ENCODE measurements around the gene HIVEP1. TPM values are rescaled to one million over a fixed set of nuclear protein-coding genes. Genes with fewer than 3 reads are reported as not detected.

HIVEP1 gene
- total RNA-seq = 10 to 100 TPM; 29.1 to 30.1 TPM

DNA sequence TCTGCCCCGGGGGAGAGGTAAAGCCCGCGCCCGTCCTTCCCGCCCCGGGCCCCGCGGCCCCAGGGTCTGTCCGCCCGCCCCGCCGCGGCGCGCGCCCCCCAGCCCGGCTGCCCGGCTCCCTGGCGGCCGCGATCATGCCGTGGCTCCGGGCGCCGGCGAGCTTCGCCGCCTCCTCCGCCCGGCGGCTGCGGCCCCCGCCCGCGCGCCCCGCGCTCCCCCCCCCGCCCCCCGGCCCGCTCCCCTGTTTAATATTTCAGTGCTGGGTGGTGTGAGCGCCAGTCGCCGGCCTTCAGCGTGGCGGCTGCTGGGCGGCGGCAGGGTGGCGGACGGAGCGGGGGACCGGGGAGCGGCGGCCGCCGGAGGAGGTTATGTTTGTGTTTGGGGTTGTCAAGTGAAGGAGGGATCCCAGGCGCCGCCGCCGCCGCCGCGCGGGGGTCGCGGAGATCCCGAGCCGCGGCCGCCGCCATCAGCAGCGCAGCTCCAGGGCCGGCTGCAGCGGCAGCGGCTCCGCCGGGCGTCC, at the start of gene HIVEP1:
Gene HIVEP1, plus strand, starts transcription at position 275 of the 520 bp plus-strand sequence. CDS start 3,317 bp downstream, outside the sequence.
- peak within 1 kb of the TSS; percentile 99 for H3K4me3 Mint-ChIP-seq
- POLR2A ChIA-PET = interaction anchor here (0.9 to 1.6 kb wide), 5 partner anchors 20 to 298 kb away, joined by 3 to 6 read pairs (median 5); no protein-coding TSS in a partner anchor
- H3K36me3 Mint-ChIP-seq = peaks cover 25% of the 10 kb centered on the region
- peak within 1 kb of the TSS; percentile 100 for H3K27ac Mint-ChIP-seq
- ATAC-seq (ENCODE audit: low read depth) = no peak
- no peak for DNase-seq
- no peaks in the 10 kb centered on the region for H3K27me3 Mint-ChIP-seq
- H3K9me3 Mint-ChIP-seq = peaks cover 10% of the 10 kb centered on the region
- peaks cover 30% of the 10 kb centered on the region for H3K4me1 Mint-ChIP-seq

DNA sequence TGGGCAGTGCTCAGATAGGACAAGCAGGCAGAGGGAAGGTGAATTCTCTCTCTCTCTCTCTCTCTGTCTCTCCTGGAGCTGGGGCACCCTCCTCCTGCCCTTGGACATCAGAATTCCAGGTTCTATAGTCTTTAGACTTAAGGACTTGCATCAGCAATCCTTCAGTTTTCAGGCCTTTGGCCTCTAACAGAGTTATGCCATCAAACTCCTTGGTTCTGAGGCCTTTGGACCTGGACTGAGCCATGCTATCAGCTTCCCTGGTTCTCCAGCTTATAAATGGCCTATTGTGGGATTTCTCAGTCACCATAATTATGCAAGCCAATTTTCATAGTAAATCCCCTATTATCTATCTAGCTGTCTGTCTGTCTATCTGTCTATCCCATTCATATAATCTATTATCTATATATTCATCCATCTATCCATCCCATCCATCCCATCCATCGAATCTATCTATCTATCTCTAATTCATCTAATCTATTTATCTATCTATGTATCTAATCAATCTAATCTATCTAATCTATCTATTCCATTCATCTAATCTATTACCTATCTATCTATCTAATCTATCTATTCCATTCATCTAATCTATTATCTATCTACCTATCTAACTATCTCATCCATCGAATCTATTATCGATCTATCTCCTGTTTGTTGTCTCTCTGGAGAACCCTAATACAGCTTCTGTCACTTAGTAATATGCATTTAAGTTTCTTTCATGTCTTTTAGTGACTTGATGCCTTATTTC, 48.2 kb upstream of the HIVEP1 start:
- DNase-seq (no peak), ATAC-seq (ENCODE audit: low read depth) (no peak)
- no peaks in the 10 kb centered on the region for H3K36me3 Mint-ChIP-seq
- POLR2A ChIA-PET = no interaction called here
- H3K27ac Mint-ChIP-seq = no peak overlapping the region
- H3K27me3 Mint-ChIP-seq = no peaks in the 10 kb centered on the region
- peaks cover 4% of the 10 kb centered on the region for H3K9me3 Mint-ChIP-seq
- no peak overlapping the region for H3K4me3 Mint-ChIP-seq
- H3K4me1 Mint-ChIP-seq = no peaks in the 10 kb centered on the region

GRCh38 chr6:11964729-11965335, 47.3 kb upstream of the HIVEP1 start:
- POLR2A ChIA-PET = no interaction called here
- H3K36me3 Mint-ChIP-seq = no peaks in the 10 kb centered on the region
- H3K9me3 Mint-ChIP-seq = peaks cover 4% of the 10 kb centered on the region
- H3K4me1 Mint-ChIP-seq = peaks cover 2% of the 10 kb centered on the region
- H3K27me3 Mint-ChIP-seq = no peaks in the 10 kb centered on the region
- ATAC-seq (ENCODE audit: low read depth) = no peak
- H3K27ac Mint-ChIP-seq = no peak overlapping the region
- H3K4me3 Mint-ChIP-seq = no peak overlapping the region
- no peak for DNase-seq

- peaks cover 4% of the 10 kb centered on the region for H3K9me3 Mint-ChIP-seq
- H3K27me3 Mint-ChIP-seq = no peaks in the 10 kb centered on the region
- DNase-seq (no peak), ATAC-seq (ENCODE audit: low read depth) (no peak)
- H3K4me3 Mint-ChIP-seq = no peak overlapping the region
- peaks cover 2% of the 10 kb centered on the region for H3K4me1 Mint-ChIP-seq
- POLR2A ChIA-PET = no interaction called here
- no peaks in the 10 kb centered on the region for H3K36me3 Mint-ChIP-seq
- H3K27ac Mint-ChIP-seq = no peak overlapping the region
Observed at GRCh38 chr6:11965499-11965898, 46.6 kb upstream of the HIVEP1 start.

DNA sequence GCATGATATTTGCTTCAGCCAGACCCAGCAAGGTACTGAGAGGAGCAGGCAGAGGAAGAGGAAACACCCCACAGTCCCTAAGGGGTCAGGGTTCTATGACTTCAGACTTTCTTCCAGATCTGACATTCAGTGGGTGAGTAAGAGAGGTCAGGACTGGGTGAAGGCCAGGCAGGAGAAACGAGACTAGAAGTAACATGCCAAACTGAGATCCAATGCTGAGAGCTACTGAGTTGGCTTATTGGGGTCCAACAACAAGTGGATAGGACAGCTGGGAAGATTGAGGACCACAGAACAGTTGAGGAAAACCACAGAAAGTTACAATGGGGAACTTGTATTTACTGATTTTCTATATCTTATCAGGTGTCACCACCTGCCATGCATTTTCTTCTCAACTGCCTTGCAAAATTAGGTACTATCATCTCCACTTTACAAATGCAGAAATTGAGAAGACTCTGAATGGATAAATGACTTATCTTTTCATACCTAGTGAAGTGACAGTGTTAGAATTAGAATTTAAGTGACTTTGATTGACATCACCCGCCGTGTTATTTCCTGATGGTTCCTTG, 43.8 kb upstream of the HIVEP1 start:
- no peak overlapping the region for H3K4me3 Mint-ChIP-seq
- peaks cover 5% of the 10 kb centered on the region for H3K4me1 Mint-ChIP-seq

DNA sequence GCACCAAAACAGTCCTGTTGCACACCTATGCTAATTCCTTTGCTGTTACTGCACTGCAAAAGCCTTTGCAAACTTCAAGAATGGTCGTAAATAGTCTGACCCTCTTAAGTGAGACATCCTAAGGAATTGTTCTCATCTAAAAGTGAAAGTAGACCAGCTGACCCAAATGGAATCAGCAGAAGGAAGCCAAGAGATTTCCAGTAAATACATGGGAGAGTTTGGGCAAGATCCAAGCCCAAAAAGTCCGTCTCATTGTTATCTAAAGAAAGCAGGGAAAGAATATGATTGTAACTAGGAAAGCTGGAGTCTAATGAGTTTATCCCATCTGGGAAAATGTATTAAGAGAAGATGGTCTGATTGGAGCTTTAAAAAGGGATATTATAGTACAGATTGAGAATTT, 43.0 kb upstream of the HIVEP1 start:
- POLR2A ChIA-PET = no interaction called here
- DNase-seq (no peak), ATAC-seq (ENCODE audit: low read depth) (no peak)
- Mint-ChIP-seq H3K4me3 (no peak overlapping the region), H3K27ac (no peak overlapping the region), H3K27me3 (no peaks in the 10 kb centered on the region), H3K4me1 (peaks cover 5% of the 10 kb centered on the region), H3K9me3 (no peaks in the 10 kb centered on the region), H3K36me3 (no peaks in the 10 kb centered on the region)

More for the DNA sequence above, 43.8 kb upstream of the HIVEP1 start:
- DNase-seq = no peak
- Mint-ChIP-seq H3K27ac (no peak overlapping the region), H3K9me3 (peaks cover 2% of the 10 kb centered on the region), H3K27me3 (no peaks in the 10 kb centered on the region), H3K36me3 (no peaks in the 10 kb centered on the region)
- no peak for ATAC-seq (ENCODE audit: low read depth)
- POLR2A ChIA-PET = no interaction called here

GRCh38 chr6:11970114-11970513, 42.0 kb upstream of the HIVEP1 start:
- no peak for ATAC-seq (ENCODE audit: low read depth)
- peaks cover 9% of the 10 kb centered on the region for H3K4me1 Mint-ChIP-seq
- no peak overlapping the region for H3K27ac Mint-ChIP-seq

GRCh38 chr6:11971154-11971553, 41.0 kb upstream of the HIVEP1 start:
- Mint-ChIP-seq H3K27me3 (no peaks in the 10 kb centered on the region), H3K36me3 (no peaks in the 10 kb centered on the region), H3K27ac (no peak overlapping the region), H3K4me3 (no peak overlapping the region), H3K4me1 (peaks cover 15% of the 10 kb centered on the region), H3K9me3 (peaks cover 3% of the 10 kb centered on the region)
- ATAC-seq (ENCODE audit: low read depth) = no peak
- no peak for DNase-seq
- POLR2A ChIA-PET = no interaction called here

More at GRCh38 chr6:11970114-11970513, 42.0 kb upstream of the HIVEP1 start:
- Mint-ChIP-seq H3K27me3 (no peaks in the 10 kb centered on the region), H3K4me3 (no peak overlapping the region), H3K36me3 (no peaks in the 10 kb centered on the region), H3K9me3 (peaks cover 2% of the 10 kb centered on the region)
- DNase-seq = no peak
- POLR2A ChIA-PET = no interaction called here

DNA sequence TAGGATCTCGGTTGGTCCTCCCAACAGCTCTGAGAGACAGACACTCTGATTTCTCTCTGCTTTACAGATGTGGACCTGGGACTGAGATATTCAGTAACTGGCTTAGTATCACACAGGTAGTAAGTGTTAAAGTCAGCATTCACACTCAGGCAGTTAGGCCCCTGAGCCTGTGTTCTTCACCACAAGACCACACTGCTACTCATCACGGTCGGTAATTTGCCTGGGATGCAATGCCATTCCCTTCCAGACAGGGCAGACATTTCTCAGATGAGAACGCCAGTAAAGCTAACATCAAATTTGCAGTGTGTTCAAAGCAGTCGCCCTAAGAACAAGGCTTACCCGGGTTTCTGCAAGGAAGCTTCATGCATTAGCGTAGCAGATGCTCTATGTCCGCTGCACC, 39.8 kb upstream of the HIVEP1 start:
- Mint-ChIP-seq H3K27me3 (no peaks in the 10 kb centered on the region), H3K27ac (no peak overlapping the region), H3K9me3 (peaks cover 3% of the 10 kb centered on the region), H3K36me3 (no peaks in the 10 kb centered on the region), H3K4me1 (peaks cover 24% of the 10 kb centered on the region), H3K4me3 (no peak overlapping the region)
- ATAC-seq (ENCODE audit: low read depth) (no peak), DNase-seq (no peak)
- POLR2A ChIA-PET = no interaction called here

GRCh38 chr6:11972806-11973205, 39.3 kb upstream of the HIVEP1 start:
- no peaks in the 10 kb centered on the region for H3K36me3 Mint-ChIP-seq
- no peaks in the 10 kb centered on the region for H3K27me3 Mint-ChIP-seq
- POLR2A ChIA-PET = no interaction called here
- peaks cover 3% of the 10 kb centered on the region for H3K9me3 Mint-ChIP-seq
- H3K4me3 Mint-ChIP-seq = no peak overlapping the region
- DNase-seq (no peak), ATAC-seq (ENCODE audit: low read depth) (no peak)
- H3K27ac Mint-ChIP-seq = no peak overlapping the region
- H3K4me1 Mint-ChIP-seq = peaks cover 25% of the 10 kb centered on the region

- H3K27ac Mint-ChIP-seq = no peak overlapping the region
- ATAC-seq (ENCODE audit: low read depth) (no peak), DNase-seq (no peak)
- peaks cover 3% of the 10 kb centered on the region for H3K9me3 Mint-ChIP-seq
- no peak overlapping the region for H3K4me3 Mint-ChIP-seq
- no peaks in the 10 kb centered on the region for H3K36me3 Mint-ChIP-seq
- peaks cover 28% of the 10 kb centered on the region for H3K4me1 Mint-ChIP-seq
- no peaks in the 10 kb centered on the region for H3K27me3 Mint-ChIP-seq
- POLR2A ChIA-PET = no interaction called here
Observed at GRCh38 chr6:11973238-11973637, 38.9 kb upstream of the HIVEP1 start.

- DNase-seq (no peak), ATAC-seq (ENCODE audit: low read depth) (no peak)
- no peaks in the 10 kb centered on the region for H3K36me3 Mint-ChIP-seq
- peaks cover 3% of the 10 kb centered on the region for H3K9me3 Mint-ChIP-seq
- no peak overlapping the region for H3K4me3 Mint-ChIP-seq
- no peaks in the 10 kb centered on the region for H3K27me3 Mint-ChIP-seq
- peaks cover 29% of the 10 kb centered on the region for H3K4me1 Mint-ChIP-seq
- H3K27ac Mint-ChIP-seq = no peak overlapping the region
- POLR2A ChIA-PET = no interaction called here
Observed at GRCh38 chr6:11974089-11974488, 38.0 kb upstream of the HIVEP1 start.

- Mint-ChIP-seq H3K4me3 (peak overlapping the region; percentile 63), H3K9me3 (peaks cover 3% of the 10 kb centered on the region), H3K27ac (peak overlapping the region; percentile 64), H3K27me3 (peaks cover 2% of the 10 kb centered on the region), H3K36me3 (no peaks in the 10 kb centered on the region), H3K4me1 (peaks cover 27% of the 10 kb centered on the region)
- peak; percentile 89 for ATAC-seq (ENCODE audit: low read depth)
- DNase-seq = peak; percentile 33
- POLR2A ChIA-PET = interaction anchor here (1.0 kb wide), 1 partner anchor 34 kb away, joined by 5 read pairs; no protein-coding TSS in a partner anchor
Observed at GRCh38 chr6:11975353-11975977, 36.6 kb upstream of the HIVEP1 start.
